GM18499 (cell line): ENCODE measurements around the gene RCBTB2.
A peak's percentile ranks its signal among the peaks of the same experiment; 100 is the strongest.

Experiments used
- ATAC-seq: cut with Tn5 transposase; IDR thresholded peaks from one replicate; pipeline ENCODE4 v1.9.1; 2021; ENCODE audit warnings: moderate number of reproducible peaks; ENCODE audit not compliant: insufficient read depth, unreplicated experiment

The RCBTB2 gene

DNA sequence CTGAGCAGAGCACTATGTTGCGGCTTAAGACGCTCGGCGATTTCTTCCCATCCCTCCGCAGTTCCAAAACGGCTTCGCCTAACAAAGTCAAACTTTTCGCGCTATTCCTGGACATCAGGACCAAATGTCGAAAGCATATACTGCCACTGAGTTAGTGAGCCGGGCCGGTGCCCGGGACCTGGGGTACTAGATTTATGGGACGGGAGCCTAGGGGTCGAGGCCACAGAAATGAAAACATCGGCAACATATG lies 699 bp downstream of the RCBTB2 start:
- ATAC-seq = no peak

DNA sequence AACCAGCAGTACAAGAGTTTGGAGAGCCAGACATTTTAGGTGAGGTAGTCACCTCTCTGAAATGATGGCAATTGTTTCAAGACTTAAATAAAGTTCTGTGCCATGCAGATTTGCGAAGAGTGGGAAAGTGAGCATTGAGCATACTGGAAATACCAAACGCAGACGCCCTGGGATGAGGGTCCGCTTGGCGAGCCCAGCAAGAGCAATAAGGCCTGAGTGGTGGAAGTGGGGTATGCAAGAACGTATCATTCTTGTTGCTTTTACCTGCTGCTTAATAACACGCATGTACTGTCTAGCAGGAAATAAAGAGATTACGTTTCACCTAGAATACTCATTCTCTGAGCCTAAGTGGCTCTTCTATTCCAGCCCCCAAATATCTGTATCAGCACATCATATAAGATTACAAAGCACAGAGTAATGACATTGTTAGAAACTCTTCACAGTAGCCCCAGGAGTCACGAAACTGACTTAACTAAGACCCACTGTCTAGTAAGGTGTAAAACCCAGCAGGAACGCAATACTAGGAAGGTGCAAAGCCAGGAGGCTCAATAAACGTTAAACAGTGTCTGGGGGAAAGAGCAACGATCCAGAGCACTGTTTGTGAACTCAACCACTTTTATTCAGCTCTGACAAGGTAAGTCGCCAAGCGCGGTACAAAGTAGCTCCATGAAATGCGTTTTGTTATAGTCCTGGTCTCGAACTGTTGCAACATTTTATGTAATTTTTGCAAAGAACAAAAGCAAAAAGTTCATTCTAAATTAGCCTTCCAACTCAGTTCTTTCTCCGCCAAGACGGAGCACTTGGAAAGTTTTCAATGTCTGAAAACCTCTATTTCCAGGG lies 1.2 kb downstream of the RCBTB2 start:
- no peak for ATAC-seq

DNA sequence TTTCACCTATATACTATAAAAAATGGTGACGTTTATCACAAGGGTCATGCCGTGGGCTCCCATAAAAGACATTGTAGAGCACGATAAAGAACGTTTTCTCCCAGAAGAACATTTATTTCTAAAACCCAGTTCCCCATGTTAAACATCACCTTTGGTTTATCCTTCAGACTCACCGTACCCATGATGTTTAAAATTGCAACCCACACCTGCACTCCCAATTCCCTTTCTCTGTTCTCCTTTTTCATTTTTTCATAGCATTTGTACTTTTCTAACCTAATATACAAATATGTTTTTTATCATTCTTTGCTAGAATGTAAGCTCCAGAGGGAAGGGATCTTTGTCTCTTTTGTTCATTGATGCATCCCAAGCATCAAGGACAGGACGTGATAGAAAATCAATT lies 2.0 kb downstream of the RCBTB2 start:
- no peak for ATAC-seq

DNA sequence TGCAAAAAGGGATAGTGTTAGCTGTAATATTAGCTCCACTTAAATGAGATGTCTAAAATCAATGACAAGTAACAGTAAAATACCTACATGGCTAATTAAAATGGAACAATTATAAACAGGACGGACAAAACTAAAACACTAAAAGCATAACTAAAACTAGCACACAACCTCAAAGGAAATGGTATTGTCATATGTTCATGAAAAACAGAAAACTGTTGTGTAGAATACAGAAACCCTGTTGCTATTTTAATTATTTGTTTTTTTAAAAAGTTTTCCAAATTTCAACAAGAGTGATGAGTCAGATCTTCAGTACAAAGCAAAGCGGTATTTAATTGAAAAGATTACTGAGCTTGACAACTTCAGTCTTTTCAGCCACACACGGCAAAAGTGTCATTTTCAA lies 4.2 kb downstream of the RCBTB2 start:
- ATAC-seq = no peak

DNA sequence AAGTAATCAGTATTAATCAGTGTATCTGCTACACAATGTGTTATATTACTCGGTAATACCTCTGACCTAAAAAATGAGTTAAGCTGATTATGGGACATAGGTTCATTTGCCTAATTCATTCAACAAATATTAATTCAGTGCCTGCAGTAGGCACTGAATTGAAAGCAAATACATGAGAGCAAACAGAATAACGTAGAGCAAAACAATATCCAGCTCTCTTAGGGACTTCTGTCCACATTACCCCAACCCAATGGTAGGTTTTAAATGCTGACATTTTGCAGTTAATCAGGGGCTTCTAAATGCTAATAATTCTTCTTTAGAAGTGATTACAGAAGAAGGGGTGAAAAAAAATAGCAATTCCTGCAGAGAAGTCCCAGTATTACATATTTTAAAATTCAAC lies 4.9 kb downstream of the RCBTB2 start:
- no peak for ATAC-seq

DNA sequence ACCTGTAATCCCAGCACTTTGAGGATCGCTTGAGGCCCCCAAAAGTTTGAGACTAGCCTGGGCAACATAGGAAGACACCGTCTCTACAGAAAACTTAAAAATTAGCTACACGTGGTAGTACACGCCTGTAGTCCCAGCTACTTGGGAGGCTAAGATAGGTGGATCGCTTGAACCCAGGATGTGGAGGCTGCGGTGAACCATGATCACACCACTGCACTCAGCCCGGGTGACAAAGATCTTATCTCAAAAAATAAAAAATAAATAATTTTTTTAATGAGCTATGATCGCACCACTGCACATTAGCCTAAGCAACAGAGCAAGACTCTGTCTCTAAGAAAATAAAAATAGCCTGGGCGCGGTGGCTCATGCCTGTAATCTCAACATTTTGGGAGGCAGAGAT lies 6.6 kb downstream of the RCBTB2 start:
- ATAC-seq = no peak

DNA sequence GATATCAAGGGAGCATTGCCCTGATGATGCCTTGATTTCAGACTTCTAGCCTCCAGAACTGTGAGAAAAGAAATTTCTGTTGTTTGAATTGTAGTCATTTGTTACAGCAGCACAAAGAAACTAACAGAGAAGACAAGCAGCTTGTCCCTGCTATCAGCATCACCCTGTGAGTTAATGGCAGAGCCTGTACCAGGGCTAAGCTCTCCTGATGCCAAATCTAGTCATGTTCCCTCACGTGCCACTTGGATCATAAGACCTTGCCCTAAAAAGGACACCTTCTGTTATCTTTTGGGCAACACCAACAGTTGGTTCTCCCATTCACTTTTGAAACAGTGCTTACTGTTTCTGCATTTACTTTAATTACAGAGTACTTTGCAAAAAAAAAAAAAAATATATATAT lies 14.8 kb downstream of the RCBTB2 start:
- ATAC-seq = no peak

DNA sequence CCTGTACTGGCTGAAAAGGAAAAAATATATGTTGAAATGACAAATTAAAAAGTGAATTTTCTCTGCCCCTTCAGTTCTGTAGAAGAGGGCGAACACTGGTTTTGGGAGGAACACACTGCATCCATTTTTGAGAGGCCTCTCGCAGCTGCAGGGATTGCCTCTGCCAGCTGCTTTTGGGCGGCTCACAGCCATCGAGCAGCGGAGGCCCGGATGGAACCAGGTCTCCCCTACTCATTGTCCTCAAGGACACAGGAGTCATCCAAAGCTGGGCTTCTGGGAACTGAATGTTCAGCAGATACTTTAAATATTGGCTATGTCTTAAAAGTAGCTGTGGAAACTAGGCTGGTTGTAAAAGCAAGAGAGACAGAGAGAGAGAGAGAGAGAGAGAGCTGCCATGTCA lies 17.1 kb downstream of the RCBTB2 start:
- no peak for ATAC-seq

DNA sequence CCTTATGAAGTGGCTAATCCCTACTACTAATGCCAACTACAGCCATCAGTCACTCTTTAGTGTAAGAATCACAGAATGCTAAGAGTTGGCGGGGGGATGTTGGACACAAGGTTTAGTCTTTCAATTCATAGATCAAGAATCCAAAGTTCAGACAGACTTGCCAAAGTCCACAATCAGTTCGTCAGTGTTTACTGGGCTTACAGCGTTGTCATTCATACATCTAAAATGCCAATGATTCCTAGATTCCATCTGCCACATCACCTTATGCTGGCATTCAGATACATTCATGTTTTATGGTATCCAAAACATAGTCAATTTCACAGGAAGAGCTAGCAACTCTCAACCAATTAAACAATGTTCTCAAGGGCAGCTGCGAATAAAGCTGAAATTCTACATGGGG lies 18.1 kb downstream of the RCBTB2 start:
- no peak for ATAC-seq

DNA sequence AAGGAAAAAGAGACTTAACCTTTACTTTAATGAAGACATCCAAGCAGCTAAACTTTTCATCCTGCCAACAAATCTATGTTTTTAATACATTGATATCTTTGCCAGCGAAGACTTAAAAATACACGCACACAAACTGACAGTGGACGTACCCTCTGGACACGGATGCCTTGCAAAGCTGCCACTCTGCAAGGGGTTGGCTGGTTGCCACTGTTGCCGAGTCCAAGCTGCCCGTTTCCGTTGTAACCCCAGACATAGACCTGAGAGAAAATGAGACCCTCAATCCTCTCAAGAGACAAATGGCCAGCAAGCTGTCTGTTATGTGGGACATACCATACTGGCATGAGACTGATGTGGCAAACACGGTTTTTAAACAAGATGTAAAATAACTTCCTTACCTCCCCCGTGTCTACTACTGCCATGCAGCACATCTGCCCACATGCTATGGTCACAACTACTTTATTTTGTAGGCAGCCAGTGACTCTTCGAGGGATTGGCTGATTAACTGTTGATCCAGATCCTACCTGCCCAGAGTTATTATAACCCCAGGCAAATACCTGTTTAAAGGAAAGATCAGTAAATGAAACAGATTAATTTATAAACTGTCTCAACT lies 21.2 kb downstream of the RCBTB2 start:
- no peak for ATAC-seq

DNA sequence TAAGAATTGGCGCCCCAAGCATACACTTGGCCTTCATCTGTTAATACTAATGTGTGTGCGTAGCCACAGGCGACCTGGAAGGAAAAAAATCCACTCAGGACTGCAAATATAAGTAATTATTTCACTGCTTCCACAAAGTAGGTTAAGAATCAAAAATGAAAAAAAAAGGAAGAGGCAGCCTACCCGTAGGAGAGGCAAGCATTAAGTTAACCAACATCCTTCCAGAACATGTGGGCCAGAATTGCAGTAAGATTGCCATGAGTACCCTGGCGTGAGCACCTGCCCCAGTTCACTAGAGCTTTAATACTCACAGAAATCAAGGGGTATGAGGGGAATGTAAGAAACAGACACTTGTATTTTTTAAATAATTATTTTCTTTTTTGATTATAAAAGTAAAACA lies 22.2 kb downstream of the RCBTB2 start:
- ATAC-seq = no peak

DNA sequence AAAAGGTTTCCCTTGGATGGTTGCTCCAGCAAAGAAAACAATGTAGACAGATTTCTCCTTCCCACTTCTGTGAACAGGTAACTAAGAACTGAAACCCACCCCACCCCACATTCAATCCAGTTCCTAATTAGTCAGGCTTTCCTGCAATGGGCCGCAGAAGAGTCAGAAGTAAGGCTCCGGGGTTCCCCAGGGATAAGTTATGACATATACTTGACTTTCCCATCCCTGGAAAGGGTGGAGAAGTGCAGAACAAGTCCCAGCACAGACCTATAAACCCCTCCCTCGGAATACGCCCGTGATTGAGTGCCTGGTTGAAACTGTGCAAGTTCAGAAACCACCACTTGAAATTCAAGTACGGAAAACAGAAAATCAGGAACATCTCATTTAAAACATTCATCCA lies 24.9 kb downstream of the RCBTB2 start:
- no peak for ATAC-seq

DNA sequence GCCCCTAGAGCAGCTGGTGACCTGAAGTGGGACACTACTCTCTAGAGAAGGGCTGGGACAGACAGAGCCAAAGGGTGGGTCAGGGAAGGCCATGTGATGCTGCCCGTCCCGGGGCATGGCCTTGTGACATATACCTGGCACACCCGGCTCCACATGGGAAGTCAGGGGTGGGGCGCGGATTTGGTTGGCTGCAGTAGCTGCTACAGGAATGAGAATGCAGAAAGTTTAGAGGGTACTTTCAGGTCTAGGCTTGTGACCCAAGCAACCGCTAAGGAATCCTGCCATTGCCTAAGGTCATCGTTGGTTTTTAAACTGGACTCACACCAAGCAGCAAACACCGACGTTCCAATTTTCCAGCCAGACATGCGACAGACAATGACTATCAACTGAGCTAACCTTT lies 25.9 kb downstream of the RCBTB2 start:
- ATAC-seq = no peak

DNA sequence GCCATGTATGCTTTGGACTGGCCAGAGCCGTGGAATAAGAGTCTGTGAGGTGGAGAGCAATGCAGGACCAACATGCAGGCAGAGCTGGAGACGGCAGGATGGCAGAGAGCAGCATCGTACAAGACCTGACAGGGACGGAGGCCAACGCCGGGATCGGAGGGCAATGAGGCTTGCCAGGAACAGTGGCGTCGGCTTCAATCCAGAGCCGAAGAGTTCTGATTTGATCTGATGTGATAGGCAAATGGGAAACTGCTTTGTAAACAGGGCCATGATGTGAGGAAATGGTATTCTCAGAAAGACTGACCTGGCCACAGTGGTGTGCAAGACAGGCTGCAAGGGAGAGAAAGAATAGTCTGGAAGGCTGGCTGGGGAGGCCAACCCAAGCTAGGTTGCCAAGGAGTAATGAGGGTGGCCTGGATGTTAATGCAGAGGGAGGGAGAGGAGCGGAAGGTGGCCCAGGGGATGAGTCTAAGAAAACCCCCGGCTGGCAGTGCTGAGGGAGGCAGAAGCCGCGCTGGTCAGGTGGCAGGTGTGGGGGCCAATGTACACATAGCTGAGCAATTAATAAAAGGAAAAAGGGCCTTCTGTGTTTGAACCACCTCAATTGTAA lies 26.7 kb downstream of the RCBTB2 start:
- no peak for ATAC-seq

DNA sequence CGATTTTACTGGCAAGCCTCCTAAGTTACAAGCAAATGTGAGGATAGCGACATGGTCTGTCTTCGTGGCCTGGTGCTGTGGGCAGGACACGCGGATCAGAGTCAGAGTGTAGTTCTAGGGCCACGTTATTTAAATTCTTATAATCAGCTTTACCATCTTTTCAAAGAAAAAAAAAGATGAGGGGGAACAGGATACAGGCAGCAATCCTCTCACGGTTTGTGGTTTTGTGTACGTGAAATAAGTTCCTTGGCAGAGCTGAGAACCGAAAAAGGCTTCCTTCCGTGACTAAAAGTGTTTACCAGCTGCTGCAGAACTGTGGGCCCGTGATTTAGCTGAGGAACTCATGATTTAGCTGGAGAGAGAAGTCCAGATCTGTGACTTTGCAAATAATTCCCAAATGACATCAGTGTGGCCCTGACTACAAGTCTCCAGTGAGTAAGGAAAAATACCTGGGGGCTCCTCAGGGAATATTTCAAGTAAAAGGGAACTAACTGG lies 27.2 kb downstream of the RCBTB2 start:
- peak; percentile 88 for ATAC-seq

DNA sequence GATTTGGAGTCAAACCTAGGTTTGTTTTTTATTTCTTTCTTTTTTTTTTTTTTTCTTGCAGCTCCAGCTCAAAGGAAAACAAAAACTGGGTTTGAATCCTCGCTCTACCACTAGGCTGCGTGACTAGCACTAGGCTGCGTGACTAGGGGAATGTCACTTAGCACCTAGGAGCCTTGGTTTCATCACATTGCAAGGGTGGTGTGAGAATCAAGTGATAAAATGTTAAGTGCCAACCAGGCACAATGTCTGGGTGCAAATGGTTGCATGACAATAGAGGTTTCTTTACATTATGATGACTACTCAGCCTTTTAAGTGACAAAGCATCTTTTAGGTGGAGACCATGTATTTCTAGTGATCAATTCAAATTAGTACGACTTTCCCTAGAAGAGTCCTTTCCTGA lies 27.9 kb downstream of the RCBTB2 start:
- no peak for ATAC-seq

DNA sequence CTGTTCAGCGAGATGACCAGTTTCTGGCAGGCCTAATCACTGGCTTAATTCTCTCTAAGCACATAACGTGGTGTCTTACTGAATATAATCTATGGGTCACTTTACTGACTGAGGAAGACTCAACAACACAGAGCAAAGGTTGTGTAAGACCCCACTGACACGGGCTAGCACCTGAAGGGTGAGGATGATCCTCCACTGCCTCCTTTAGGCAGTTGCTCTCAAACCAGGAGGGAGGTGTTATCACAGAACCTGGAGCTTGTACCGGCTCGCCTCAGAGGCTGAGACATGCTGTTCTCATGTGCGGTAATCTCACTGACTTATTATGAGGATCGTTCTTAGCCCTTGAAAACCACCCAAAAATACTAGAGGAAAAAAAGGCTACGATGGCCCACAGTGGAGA lies 28.3 kb downstream of the RCBTB2 start:
- ATAC-seq = no peak

DNA sequence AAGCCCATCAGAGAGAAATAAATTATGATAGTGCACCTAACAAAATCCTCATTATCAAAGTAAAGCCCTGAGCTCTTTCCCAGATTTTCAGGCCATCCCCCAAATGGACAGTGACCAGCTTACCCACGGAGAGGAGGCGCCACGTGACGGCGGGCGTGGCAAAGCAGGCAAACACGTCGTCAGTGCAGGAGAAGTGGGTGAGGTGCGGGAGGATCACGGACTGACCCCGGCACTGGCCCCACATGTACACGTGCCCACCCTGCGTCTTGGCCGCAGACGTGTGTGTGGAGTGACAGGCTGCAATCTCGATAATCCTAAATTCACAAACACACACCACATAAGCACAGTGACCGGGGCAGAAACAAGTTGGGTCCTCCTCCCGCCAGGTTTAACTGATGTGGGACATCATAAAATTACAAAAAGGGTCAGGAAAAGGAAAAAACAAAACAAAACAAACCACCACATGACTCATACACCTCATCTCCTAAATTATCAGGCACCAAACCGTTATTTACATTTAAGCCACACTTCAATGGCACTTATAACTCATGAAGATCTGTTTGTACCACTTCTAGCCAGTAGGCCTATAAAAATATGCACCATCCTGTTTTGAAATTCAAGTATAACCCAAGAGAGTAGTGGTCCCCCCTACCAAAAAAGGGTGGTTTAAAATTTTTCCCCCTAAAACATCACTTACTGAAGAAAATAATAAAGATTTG lies 30.1 kb downstream of the RCBTB2 start:
- no peak for ATAC-seq

DNA sequence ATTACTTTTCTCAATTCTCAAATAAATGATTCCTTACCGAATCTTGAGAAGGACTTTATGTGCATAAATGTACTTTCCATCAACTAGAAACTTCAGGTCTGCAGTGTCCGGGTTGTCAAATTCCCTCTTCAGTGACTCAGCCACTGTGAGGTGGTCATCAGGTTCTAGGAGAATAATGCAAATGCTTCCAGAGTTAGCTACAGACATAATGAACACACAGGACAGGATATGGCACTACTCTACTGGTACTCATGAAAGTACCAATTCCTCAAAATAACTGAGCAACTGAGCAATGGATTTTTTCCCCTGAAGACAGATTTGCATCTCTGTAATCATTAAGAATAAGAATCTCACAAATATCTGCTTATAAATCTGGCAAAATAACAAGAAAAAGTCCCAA lies 31.2 kb downstream of the RCBTB2 start:
- ATAC-seq = no peak

DNA sequence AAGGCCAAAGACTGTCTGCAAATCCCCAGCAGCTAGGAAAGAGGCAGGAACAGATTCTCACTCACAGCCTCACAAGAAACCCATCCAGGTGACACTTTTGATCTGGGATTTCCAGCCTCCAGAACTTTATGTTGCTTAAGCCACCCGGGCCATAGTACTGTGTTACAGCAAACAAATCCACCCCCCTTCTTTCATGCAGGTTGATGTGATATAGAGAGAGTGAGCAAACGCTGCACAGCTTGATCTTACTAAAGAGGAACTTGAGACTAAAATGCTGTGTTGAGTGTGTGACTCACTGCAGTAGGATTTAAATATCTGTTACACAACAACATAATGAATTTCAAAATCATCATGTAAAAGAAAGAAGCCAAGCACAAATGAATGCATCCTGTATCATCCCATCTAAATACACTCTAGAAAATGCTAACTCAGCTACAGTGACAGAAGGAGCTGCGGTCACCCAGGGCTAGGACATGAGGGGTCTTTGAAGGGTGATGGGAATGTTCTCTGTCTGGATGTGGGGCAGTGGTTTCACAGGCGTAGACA lies 32.2 kb downstream of the RCBTB2 start:
- no peak for ATAC-seq

DNA sequence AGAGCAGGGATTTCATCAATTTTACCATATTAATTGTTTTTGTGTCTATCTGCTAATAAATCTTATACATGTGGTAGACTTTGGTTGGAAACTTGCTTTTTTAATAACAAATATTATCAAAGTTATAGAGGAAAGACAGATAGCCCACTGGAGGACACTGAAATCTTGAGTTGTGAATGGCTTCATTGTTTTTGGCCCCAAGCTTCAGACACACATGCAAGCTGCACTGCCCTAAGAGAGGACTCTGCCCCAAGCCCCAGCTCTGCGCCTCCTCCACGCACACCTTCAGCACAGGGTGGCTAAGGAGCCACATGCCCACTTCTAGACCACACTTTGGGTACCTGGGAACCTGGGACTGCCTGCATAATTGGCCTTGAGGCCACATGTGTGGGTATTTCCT lies 35.2 kb downstream of the RCBTB2 start:
- no peak for ATAC-seq
